Measurements from ENCODE around the gene SEC14L1. TPM values are rescaled to one million over a fixed set of nuclear protein-coding genes. Genes with fewer than 3 reads are reported as not detected.
A peak's percentile ranks its signal among the peaks of the same experiment; 100 is the strongest.

Gene SEC14L1
- total RNA-seq, 1 experiment from 2014 or later, result 58.6 TPM

- Histone ChIP-seq H2BK5ac (ENCODE audit: insufficient read length, low read length) (no peak overlapping the region), H2AFZ (ENCODE audit: low read length) (no peak overlapping the region), H3K4ac (ENCODE audit: low read depth, low read length) (no peak overlapping the region), H4K20me1 (ENCODE audit: control insufficient read depth, insufficient read depth, insufficient read length) (no peaks in the 10 kb centered on the region), H3K9me3 (ENCODE audit: control insufficient read depth, low read depth, low read length) (no peaks in the 10 kb centered on the region), H3K27ac (ENCODE audit: insufficient read length, low read depth, low read length) (no peak overlapping the region), H3K79me1 (ENCODE audit: insufficient read depth, low read depth, low read length, poor library complexity, severe bottlenecking) (no peaks in the 10 kb centered on the region), H4K8ac (replicated peaks; ENCODE audit: insufficient read length, low read depth, low read length) (no peak overlapping the region), H3K14ac (ENCODE audit: insufficient read depth, low read length) (no peak overlapping the region), H2BK15ac (ENCODE audit: low read depth, low read length) (no peak overlapping the region), H2BK12ac (ENCODE audit: insufficient read length, low read depth, low read length) (no peak overlapping the region), H3K9ac (ENCODE audit: extremely low read depth, insufficient read length, low read length) (no peak overlapping the region), H2BK120ac (ENCODE audit: low read depth, low read length, poor library complexity, severe bottlenecking) (no peak overlapping the region), H3K4me1 (ENCODE audit: insufficient read depth, low read length) (no peaks in the 10 kb centered on the region), H4K5ac (ENCODE audit: insufficient read length, low read depth, low read length) (no peak overlapping the region), H3K23me2 (ENCODE audit: insufficient read length, low read depth, low read length, poor library complexity, severe bottlenecking) (peaks cover 3% of the 10 kb centered on the region), H3K4me2 (ENCODE audit: insufficient read depth, insufficient read length, low read length) (peak overlapping the region; percentile 20), H2BK20ac (ENCODE audit: low read depth, low read length, poor library complexity, severe bottlenecking) (no peak overlapping the region), H3K79me2 (ENCODE audit: insufficient read depth, low read length) (no peaks in the 10 kb centered on the region), H4K91ac (ENCODE audit: insufficient read length, low read depth, low read length) (no peak overlapping the region), H3K56ac (ENCODE audit: insufficient read length, low read depth, low read length) (no peak overlapping the region), H3K18ac (ENCODE audit: insufficient read length, low read depth, low read length) (no peak overlapping the region), H3K23ac (ENCODE audit: insufficient read length, low read depth, low read length) (no peak overlapping the region), H2AK5ac (ENCODE audit: insufficient read length, low read length) (no peak overlapping the region), H3T11ph (ENCODE audit: low read length) (no peak overlapping the region), H3K27me3 (ENCODE audit: insufficient read depth, low read length) (no peaks in the 10 kb centered on the region; the same call in 1 of the 2 replicates)
- DNase-seq, result no peak
- TF ChIP-seq CTCF (conservative IDR thresholded peaks at IDR 0.05), result no peak
- H3K27ac Mint-ChIP-seq, result no peak overlapping the region
- peaks cover 4 to 11% of the 10 kb centered on the region in 2 experiments for H3K4me1 Mint-ChIP-seq
- H3K27me3 Mint-ChIP-seq (ENCODE audit: low read depth), result peaks cover 25% of the 10 kb centered on the region
- H3K36me3 Mint-ChIP-seq (ENCODE audit: insufficient read depth in 1 of 3, low read depth in 3 of 3), result no peaks in the 10 kb centered on the region
- WGBS (ENCODE audit: extremely low coverage, insufficient read length, low lambda C conversion rate), result no CpG with 5 or more reads among the region's 8 CpGs
- H3K9me3 Mint-ChIP-seq, result peaks cover 0 to 5% of the 10 kb centered on the region in 2 experiments; a peak in 1 of 5 replicates
- peak overlapping the region; percentile 60 to 79 for H3K4me3 Mint-ChIP-seq
Measured at GRCh38 chr17:77247609-77248008, 106.8 kb downstream of the SEC14L1 start.
